WTC11 (cell line): ENCODE results near the gene IFIT3.
"Not testable (repeated sequence)": the region's sequence is repeated elsewhere in the genome, so short reads cannot be mapped to it uniquely, and the experiment has no call there.

Experiments
- MXD4 ChIP-seq: fragments of 250-450 bp; sonication (Bioruptor Pico); IDR thresholded peaks from 2 replicates; pipeline ENCODE4 v1.8.0; 2021; ENCODE audit warnings: mild to moderate bottlenecking, moderate library complexity, borderline replicate concordance
- NFE2L1 ChIP-seq: sonication (generic); formaldehyde crosslinking; IDR thresholded peaks from 2 replicates; pipeline ENCODE4 v1.8.1; 2023; ENCODE audit warnings: missing genetic modification reagents
- SMAD3 ChIP-seq: sonication (generic); formaldehyde crosslinking; IDR thresholded peaks from 2 replicates; pipeline ENCODE4 v1.8.0; 2022; ENCODE audit warnings: missing genetic modification reagents, mild to moderate bottlenecking, borderline replicate concordance
- TEAD4 ChIP-seq: sonication (generic); formaldehyde crosslinking; IDR thresholded peaks from 2 replicates; pipeline ENCODE4 v1.8.0; 2022; ENCODE audit warnings: mild to moderate bottlenecking, missing genetic modification reagents
- ZNF423 ChIP-seq: fragments of 250-450 bp; sonication (Bioruptor Pico); IDR thresholded peaks from 2 replicates; pipeline ENCODE4 v2.1.2; 2022; ENCODE audit warnings: mild to moderate bottlenecking, moderate library complexity
- TF ChIP-seq, protein P1 (sequence below): sonication (generic); formaldehyde crosslinking; IDR thresholded peaks from 2 replicates; pipeline ENCODE4 v1.8.0; 2022; ENCODE audit warnings: mild to moderate bottlenecking, missing genetic modification reagents
- TF ChIP-seq, protein P2 (sequence below): fragments of 200-600 bp; IDR thresholded peaks from 2 replicates; pipeline ENCODE4 v1.8.0; 2022; ENCODE audit warnings: antibody characterized with exemption
- TF ChIP-seq, protein P3 (sequence below): sonication (generic); formaldehyde crosslinking; conservative IDR thresholded peaks from 2 replicates; pipeline ENCODE4 v1.8.1; 2022; ENCODE audit warnings: mild to moderate bottlenecking, missing genetic modification reagents
- TF ChIP-seq, protein P4 (sequence below): sonication (generic); formaldehyde crosslinking; IDR thresholded peaks from 2 replicates; pipeline ENCODE4 v1.8.1; 2023; ENCODE audit warnings: mild to moderate bottlenecking, missing genetic modification reagents

DNA sequence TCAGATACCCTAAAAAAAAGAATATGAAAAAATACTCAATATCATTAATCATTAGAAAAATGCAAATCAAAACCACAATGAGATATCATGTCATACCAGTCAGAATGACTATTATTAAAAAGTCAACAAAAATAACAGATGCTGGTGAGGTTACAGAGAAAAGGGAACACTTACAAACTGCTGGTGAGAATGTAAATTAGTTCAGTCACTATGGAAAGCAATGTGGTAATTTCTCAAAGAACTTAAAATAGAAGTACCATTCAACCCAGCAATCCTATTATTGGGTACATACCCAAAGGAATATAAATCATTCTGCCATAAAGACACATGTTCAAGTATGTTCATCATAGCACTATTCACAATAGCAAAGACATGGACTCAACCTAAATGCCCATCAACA lies 2.7 kb upstream of the IFIT3 start:
- TF ChIP-seq, protein P1, sequence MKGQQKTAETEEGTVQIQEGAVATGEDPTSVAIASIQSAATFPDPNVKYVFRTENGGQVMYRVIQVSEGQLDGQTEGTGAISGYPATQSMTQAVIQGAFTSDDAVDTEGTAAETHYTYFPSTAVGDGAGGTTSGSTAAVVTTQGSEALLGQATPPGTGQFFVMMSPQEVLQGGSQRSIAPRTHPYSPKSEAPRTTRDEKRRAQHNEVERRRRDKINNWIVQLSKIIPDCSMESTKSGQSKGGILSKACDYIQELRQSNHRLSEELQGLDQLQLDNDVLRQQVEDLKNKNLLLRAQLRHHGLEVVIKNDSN: not testable (repeated sequence)
- TF ChIP-seq, protein P2, sequence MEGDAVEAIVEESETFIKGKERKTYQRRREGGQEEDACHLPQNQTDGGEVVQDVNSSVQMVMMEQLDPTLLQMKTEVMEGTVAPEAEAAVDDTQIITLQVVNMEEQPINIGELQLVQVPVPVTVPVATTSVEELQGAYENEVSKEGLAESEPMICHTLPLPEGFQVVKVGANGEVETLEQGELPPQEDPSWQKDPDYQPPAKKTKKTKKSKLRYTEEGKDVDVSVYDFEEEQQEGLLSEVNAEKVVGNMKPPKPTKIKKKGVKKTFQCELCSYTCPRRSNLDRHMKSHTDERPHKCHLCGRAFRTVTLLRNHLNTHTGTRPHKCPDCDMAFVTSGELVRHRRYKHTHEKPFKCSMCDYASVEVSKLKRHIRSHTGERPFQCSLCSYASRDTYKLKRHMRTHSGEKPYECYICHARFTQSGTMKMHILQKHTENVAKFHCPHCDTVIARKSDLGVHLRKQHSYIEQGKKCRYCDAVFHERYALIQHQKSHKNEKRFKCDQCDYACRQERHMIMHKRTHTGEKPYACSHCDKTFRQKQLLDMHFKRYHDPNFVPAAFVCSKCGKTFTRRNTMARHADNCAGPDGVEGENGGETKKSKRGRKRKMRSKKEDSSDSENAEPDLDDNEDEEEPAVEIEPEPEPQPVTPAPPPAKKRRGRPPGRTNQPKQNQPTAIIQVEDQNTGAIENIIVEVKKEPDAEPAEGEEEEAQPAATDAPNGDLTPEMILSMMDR: not testable (repeated sequence)
- not testable (repeated sequence) for TF ChIP-seq TEAD4 (CRISPR knock-in tag); SMAD3 (CRISPR knock-in tag); NFE2L1 (CRISPR knock-in tag); ZNF423; MXD4
- TF ChIP-seq, protein P3, sequence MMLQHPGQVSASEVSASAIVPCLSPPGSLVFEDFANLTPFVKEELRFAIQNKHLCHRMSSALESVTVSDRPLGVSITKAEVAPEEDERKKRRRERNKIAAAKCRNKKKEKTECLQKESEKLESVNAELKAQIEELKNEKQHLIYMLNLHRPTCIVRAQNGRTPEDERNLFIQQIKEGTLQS (CRISPR knock-in tag): not testable (repeated sequence)
- TF ChIP-seq, protein P4, sequence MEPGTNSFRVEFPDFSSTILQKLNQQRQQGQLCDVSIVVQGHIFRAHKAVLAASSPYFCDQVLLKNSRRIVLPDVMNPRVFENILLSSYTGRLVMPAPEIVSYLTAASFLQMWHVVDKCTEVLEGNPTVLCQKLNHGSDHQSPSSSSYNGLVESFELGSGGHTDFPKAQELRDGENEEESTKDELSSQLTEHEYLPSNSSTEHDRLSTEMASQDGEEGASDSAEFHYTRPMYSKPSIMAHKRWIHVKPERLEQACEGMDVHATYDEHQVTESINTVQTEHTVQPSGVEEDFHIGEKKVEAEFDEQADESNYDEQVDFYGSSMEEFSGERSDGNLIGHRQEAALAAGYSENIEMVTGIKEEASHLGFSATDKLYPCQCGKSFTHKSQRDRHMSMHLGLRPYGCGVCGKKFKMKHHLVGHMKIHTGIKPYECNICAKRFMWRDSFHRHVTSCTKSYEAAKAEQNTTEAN: not testable (repeated sequence)
